ENCODE results near the gene MTF2.

The MTF2 gene

GRCh38 chr1:93186667-93187066, 107.6 kb downstream of the MTF2 start:
- no peak for DNase-seq (ENCODE audit: low spot score)

Measured in hematopoietic multipotent progenitor cell treated with erythropoietin and hydrocortisone succinate and interleukin-3 and kit ligand, for 17 days (in vitro differentiated cells).